NCI-H2171 (cell line): ENCODE results near the gene CARHSP1.
"Not testable (repeated sequence)": the region's sequence is repeated elsewhere in the genome, so short reads cannot be mapped to it uniquely, and the experiment has no call there.

Source experiments
- DNase-seq: peaks from one replicate; lab custom pipeline; 2025; lab: John Stamatoyannopoulos, UW

CARHSP1 gene

DNA sequence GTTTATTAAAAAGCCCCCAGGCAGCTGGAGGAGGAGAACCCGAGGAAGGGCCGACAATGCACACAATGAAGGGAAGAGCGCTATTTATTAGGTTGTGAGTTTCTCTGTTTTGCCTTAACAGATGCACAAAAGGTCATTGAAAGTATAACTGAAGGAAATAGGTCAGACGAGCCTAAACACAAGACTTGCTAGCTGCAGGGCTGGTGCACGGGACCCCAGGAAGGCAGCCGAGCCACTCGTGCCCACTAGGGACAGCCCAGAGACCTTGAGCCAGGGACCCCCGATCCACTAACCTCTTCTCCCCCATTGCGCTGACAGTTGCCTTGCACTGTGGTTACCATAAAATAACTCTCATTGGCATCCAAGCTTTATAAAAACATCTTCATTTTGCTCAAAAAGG, 24.6 kb upstream of the CARHSP1 start:
- no peak for DNase-seq

DNA sequence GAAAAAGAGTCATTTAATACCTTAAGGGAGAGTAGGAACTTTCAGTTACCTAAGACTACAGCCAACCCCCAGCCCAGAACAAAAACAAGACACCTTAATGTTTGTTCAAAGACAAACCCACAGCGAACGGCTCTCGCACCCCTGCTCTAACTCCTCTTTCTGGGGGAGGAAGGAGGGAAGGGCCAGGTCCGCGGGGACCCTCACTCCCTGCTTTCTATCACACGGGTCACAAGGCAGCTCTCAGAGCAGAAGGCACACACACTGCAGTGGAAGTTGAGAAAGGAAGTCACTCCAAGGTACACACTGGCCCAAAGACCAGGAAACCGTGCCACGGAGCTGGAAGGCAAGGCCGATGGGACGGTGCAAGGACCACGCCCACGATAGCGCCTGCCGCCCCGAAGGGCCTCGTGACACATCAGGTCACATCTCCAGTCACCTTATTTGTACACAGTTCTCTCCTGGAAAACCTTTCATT, 23.3 kb upstream of the CARHSP1 start:
- no peak for DNase-seq

DNA sequence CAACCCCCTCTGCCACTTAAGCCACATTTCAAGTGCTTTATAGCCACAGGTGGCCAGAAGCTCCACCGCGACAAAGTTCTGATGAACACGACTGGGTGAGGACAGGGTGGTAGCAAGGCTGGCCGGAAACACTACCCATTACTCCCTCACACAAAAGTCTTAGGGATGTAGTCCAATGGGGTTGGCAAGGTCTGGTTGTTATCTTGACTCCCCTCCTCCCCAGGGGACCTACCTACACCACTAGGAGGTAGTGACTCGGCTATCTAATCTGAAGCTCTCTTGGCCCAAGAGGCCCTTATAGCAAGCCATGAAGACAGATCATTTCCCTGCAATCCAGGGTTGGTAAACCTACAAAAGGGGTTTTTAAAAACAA, 21.7 kb upstream of the CARHSP1 start:
- no peak for DNase-seq

DNA sequence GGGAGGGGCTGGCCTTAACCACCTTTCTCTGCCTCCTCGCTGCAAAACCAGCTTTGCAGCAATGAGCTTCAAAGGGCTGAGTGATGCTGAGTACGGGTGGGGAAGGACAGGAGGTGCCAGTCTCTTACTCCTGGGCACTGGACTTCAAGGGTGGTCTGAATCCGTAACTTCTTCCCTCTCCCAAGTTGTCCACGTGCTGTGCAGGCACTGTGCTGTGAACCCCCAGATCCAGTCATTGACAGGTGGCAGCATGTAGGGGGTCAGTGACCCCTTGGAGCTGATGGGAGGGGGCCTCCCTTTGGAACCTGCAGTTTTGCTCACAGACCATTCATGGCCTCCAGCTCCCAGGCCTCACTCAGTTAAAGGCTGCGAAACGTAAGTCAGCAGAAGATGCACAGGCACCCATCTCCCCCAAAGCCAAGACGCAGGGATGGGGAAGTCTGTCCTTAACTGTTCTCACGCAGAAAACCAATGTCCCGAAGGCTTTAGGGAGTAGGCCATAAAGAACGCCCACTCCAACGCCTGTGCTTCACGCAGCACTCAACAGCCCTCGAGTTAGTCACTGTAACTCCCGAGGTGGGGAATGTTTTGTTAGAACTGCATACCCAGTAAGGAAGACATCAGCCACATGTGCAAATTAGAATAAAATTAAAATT, 21.2 kb upstream of the CARHSP1 start:
- DNase-seq: no peak

DNA sequence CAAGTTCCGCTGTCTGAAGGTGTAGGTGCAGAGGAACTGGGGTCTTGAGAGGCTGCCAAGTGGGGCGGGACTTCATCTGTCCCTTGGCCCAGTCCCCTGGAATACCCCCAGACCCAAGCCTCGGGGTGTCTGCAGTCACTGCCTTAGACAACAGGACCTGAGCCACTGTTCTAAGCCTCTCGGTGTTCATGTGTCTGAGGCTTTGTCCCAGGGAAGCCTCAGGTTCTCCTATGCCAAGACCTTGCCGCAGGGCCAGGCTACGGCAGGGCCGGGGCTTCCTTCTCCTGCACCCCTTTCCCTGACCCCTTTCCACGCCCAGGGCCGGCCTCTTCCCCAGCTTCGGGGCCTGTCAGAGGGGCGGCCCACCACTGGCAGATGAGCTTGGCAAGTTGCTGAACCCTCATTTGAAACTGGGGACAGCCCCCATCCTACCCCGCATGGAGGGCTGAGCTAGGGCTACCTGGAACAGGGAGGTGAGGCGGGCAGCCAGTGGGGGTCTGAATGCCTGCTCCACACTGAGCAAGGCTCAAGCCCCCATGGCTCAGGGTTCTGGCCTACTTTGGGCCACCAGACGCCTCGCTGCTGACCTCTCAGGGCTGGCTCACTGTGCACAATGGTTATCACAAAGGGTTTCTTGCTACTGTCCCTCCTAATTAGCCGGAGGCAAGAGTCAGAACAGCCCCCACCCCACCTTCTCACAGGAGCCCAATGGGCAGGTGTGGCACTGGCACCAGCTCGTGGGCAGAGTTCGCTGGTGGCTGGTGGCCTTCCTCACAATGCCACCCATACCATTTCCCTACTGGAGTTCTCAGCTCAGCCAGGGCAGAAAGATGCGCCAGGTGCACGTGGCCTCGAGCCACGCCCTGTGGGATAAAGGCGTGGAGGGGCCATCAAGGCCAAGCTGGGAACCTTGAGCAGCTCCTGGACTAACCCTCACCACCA, 20.4 kb upstream of the CARHSP1 start:
- DNase-seq: no peak

DNA sequence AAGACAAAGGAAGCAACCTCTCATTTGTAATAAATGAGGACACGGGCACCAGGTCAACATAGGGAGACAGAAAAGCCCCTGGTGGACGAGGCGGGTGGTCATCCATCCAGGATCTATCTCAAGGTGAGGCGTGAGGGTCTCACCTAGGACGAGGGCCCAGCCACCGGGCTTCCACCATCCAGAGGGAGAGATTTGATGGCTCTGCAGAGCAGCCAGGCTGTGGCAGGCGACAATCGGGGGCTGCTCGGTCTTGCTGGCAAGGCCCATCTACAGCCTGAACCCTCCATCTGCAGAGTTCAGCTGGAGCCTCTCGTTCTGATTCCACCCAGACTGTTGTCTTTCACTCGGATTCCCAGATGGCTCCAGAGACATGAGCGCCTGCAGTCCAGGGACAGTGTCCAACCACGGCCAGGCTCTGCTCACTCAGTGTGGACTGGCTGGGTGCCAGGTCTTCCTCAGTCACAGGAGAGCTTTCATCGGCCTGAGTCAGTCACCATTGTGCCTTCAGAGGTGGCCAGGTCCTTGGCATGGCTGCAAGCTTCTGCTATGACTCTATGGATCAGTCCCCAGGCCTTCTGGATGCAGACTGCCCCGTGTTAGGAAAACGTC, 19.2 kb upstream of the CARHSP1 start:
- DNase-seq: no peak

DNA sequence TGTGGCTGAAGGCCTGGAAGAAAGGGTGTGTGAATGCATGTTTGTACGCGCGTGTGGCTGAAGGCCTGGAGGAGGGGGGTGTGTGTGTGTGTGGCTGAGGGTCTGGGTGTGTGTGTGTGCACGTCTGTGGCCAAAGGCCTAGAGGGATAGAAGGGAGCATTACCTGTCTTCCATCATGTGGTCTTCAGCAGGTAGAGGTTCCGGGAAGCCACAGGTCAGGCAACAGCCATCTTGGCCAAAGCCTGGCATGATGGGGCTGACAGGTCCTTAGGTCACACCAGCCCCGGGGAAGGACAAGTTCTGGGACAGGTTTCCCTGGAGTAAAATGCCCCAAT, 18.6 kb upstream of the CARHSP1 start:
- DNase-seq: no peak

DNA sequence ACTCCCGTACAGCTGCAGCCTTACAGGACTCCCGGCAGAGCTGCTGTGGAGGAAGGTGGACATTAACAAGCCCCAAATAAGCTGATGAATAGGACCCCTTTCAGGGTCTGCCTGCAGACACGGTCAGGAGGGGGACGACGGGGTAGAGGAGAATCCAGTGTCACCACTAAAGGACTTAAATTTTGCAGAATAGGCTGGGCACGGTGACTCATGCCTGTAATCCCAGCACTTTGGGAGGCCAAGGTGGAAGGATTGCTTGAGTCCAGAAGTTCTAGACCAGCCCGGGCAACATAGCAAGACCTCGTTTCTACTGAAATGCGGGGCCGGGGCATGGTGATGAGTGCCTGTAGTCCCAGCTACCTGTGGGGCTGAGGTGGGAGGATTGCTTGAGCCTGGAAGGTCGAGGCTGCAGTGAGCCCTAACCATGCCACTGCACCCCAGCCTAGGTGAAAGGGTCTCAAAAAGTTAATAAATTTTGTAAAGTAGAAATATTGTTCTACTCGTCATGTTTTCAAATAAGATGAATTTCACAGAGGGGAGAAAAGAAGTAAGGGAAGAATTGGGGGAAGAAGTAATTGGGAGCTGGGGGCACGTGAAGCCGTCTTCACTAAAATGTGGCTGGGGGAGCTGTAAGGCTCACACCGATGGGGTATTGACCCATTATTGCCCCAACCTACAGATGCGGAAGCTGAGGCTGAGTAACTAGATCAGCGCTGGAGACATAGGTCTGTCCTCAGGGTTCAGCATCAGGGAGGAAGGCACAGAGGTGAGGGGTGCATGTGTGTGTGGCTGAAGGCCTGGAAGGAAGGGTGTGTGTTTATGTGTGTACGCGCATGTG, 18.0 kb upstream of the CARHSP1 start:
- no peak for DNase-seq

DNA sequence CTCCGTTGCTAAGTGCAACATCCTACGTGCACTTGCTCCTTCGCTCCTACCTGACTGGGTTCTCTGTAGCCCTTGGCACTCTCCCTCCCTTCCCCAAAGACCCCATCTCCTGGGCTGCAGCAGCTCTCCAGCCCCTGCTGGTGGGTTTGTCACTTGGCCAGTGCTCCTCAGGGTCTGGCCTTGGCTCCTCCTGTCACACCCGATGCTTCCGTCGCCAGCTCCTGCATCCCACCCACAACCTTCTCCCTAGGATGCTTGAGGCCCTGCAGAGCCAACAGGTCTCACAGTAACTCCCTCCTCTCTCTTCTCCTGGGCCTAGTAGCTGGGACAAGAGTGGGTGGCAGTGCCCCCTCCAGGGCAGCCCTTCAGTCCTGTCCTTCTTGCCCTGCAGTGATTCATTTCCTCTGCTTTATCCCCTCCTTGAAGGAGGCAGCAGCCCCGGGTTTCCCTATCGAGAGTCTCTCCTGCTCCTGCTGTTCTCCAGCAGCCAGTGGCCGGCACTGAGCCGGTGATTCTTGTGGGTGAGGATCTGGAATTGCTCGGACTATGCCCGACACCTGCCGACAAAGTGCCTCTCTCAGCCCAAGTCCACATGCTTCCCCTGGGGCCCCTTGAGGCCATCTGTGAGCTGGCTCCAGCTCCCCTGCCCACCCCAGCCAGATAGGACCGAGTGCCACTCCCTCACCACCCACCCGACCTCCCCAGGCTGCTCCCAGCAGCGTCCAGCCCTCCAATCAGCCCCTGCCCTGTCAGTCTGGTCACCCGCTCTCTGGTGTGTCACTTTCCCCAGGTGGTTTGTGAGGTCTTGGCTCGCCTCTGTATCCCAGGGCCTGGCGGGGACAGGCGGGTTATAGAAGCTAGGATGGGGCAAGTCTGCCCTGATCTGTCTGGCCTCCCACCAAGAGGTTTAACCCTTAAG, 17.1 kb upstream of the CARHSP1 start:
- DNase-seq: no peak

DNA sequence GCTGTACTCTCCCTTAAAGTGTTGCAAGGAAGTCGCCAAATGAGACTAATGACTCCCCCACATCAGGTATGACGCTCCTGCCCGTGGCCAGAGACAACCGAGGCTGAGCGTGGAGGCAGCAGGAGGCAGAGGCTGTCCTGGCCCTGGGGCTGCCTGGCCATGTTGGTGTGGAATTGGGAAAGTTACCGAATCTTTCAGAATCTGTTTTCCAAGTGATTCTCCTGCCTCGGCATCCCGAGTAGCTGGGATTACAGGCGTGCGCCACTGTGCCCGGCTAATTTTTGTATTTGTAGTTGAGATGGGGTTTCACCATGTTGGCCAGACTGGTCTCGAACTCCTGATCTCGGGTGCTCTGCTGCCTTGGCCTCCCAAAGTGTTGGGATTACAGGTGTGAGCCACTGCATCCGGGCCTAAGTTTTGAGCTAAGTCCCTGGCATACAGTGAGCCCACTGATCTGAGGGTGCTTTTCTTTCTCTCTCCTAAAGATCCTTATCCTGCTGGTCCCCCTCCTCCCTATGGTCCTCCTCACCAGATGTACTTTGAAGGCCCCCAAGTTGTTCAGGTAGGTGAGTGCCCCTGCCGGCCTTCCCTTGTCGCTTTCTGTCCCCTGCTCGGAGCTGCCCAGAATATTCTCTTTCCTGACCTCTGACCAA, 14.0 kb upstream of the CARHSP1 start:
- no peak for DNase-seq

DNA sequence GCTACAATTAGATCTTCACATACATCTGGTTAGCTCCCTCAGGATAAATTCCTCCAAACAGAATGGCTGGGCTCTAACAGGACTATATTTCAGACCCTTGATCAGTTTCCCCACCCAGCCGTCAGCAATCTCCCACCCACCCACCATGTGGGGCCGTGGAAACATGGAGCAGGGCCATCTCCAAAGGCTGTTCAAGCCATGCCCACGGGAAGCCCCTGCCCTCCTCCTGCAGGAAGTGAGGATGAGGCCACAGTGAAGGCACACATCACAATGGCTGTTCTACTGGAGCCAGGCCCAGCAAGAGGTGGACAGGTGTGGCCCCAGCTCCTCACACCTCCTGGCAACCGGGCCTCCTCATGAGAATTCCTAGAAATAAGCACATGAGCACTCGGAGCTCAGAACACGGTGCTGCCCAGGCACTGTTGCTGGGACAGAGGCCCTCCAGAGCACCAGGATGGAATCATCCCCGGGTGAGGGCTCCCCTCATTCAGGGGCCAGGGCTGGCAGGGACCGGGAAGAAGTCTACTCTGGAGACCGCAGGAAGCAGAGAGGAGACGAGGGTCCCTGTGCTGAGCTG, 13.3 kb upstream of the CARHSP1 start, which contains the start of gene LITAFD:
LITAFD (plus strand) TSS at position 311 of the 577 bp plus-strand sequence. CDS start 2,005 bp downstream, outside the sequence.
- no peak for DNase-seq

DNA sequence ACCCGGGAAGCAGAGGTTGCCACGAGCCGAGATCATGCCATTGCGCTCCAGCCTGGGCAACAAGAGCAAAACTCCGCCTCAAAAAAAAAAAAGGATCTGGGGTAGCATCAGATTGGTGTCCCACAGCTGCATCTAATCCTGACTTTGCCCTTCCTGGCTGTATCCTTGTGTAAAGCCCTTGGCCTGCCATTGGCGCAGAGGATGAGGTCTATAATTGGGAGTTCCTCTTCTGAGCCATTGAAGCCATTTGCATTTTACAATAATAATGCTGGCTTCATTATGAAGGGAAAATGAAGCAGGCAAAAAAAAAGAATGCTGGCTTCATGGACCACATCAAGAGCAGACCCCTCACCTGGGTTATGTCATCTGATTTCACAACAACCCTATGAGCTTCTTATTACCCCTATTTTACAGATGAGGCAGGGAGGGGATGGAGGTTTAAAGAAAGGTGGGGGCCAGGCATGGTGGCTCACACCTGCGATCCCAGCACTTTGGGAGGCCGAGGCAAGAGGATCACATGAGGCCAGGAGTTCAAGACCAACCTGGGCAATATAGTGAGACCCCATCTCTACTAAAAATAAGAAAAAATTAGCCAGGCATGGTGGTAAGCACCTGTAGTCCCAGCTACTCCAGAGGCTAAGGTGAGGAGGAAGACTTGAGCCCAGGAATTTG, 12.2 kb upstream of the CARHSP1 start:
- no peak for DNase-seq

DNA sequence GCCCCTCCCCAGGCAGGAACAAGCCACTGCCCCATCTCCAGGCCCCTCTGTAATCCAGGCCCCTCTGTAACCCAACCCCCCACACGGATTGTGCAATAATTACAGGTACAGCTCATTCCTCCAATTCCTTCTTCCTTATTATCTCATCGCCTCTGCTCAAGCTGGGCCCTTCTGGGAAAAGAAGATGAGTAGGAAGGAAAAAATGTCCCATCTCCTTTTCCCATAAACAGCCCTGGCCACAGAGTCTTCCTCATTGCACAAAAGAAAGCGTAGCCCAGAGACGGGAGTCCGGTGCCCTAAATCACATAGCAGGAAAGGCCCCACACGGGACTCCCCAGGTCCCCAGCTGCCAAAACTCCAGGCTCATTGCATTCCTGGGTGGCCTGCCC, 9.7 kb upstream of the CARHSP1 start:
- DNase-seq: no peak

DNA sequence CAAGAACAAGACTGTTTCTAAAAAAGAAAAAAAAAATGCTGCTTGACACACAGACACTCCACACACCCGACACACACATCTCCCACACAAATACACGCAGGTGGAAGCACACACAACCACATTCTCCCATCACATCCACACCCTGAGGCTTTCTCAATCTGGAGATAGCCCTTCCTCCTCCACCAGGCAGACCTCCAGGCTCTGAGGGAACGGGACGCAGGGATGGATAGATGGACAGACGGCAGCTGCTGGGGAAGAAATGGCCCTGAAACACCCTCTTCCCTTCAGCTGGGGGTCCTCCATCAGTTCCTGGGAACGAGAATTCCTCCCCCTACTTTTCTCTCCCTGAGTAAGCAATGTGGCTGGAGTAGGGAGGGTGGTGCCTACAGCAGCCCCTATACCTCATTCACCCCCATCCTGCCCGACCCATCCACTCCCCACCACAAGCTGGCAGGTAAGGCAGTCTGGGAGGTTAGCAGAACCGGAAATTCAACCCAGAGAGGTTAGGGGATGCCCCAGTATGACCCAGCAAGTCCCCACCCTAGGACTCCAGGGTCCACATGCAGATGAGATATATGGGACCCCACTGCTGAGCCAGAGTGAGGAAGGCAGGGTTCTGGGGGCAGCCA, 9.2 kb upstream of the CARHSP1 start:
- DNase-seq: no peak

DNA sequence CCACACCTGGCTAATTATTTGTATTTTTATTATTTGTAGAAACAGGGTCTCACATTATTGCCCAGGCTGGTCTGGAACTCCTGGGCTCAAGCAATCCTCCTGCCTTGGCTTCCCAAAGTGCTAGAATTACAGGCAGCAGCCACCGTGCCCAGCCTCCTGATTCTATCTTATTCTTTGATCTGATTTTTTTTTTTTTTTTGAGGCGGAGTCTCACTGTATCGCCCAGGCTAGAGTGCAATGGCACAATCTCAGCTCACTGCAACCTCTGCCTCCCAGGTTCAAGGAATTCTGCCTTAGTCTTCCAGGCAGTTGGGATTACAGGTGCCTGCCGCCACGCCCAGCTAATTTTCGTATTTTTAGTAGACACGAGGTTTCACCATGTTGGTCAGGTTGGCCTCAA, 6.5 kb upstream of the CARHSP1 start:
- not testable (repeated sequence) for DNase-seq

DNA sequence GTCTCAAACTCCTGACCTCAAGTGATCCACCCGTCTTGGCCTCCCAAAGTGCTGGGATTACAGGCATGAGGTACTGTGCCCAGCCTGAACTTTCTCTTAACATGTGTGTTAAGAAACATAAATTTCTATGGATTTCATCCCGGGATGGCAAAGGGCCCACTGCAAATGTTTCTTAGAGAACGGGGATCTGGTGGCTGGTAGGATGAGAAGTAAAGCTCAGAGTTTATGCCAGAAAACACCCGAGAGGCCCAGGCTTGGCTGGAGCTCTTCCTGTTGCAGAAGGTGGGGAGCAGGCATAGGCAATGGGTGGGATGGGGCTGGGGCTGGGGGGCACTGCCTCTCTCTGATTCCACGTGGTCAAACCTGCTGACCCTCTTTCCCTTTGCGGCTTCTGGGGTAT, 5.6 kb upstream of the CARHSP1 start:
- DNase-seq: no peak

DNA sequence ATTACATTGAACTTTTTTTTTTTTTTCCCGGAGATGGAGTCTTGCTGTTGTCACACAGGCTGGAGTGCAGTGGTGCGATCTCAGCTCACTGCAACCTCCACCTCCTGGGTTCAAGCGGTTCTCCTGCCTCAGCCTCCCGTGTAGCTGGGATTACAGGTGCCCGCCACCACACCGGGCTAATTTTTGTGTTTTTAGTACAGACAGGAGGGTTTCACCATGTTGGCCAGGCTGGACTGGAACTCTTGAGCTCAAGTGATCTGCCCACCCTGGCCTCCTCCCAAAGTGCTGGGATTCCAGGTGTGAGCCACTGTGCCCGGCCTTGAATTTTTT, 5.0 kb upstream of the CARHSP1 start:
- DNase-seq: not testable (repeated sequence)

DNA sequence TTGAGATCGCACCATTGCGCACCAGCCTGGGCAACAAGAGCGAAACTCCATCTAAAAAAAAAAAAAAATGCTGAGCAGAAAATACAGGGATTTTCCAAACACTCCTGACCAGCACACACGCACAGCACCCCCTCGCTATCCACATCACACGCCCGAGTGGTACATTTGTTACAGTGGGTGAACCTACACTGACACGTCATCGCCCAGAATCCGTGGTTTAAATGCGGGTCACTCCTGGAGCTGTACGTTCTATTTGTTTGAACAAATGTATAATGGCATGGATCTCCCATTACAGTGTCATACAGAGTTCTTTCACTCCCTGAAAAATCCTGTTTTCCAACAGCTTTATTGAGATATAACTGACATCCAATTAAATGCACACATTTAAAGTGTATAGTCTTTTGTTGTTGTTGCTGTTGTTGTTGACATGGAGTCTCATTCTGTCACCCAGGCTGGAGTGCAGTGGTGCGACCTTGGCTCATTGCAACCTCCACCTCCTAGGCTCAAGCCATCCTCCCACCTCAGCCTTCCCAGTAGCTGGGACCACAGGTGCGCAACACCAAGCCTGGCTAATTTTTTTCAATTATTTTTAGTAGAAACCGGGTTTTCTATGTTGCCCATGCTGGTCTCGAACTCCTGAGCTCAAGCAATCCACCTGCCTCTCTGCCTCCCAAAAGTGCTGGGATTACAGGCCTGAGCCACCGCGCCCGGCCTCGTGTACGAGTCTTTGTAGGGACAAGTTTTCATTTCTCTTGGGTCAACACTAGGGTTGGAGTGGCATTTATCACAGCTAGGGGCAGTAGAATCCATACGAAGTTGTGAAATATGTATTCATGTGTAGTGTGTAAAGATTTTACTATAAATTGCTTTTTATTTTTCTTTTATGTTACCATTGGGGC, 4.4 kb upstream of the CARHSP1 start:
- no peak for DNase-seq
